ENCODE data around the gene SRR. TPM values are rescaled to one million over a fixed set of nuclear protein-coding genes. Genes with fewer than 3 reads are reported as not detected.

Gene SRR
- total RNA-seq, 1 donor from 2014 or later, result 14.9 TPM

DNA sequence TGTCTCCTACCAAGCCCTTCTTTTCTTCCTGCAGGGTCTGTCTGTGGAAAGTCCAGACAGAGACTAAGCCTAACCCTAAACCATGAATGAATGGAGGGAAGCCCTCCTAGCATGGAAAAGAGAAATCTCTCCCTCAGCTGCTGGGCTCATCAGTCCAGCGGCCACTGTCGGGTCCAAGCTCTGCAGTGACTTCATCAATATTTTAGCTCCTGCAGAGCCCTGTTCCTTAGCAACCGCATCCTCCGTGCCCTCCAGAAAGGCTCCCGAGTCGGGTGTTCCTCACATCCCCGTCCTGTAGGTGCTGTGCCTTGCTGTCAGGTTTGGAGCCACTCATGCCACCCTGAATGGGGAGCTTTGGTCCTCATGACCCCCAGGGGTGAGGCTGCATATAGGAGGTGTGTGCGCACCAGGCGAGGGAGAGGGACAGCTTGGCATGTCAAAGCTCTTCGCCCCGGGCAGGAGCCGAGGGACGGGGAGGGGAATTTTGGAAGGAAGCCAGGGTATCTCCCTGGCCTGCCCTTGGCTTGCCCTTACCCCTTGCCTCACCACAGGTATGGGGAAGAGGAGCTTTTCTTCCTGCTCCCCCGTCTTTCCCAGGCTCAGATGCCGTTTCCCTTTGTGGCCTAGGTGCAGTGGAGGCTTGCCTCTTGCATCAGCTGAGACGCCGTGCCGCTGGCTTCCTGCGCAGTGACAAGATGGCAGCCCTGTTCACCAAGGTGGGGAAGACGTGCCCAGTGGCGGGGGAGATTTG, 57.4 kb downstream of the SRR start:
- no peak overlapping the region for H3K27ac Mint-ChIP-seq
- no peaks in the 10 kb centered on the region for H3K4me1 Mint-ChIP-seq (ENCODE audit: low read depth)
- DNase-seq (ENCODE audit: low spot score), result no peak
- intact Hi-C loops (cut with micrococcal nuclease), result no loop called here
- H3K4me3 Mint-ChIP-seq, result no peak overlapping the region
- H3K27me3 Mint-ChIP-seq (ENCODE audit: insufficient read depth), result no peaks in the 10 kb centered on the region
- peaks cover 1% of the 10 kb centered on the region for H3K36me3 Mint-ChIP-seq (ENCODE audit: low read depth)
- H3K9me3 Mint-ChIP-seq, result no peaks in the 10 kb centered on the region

DNA sequence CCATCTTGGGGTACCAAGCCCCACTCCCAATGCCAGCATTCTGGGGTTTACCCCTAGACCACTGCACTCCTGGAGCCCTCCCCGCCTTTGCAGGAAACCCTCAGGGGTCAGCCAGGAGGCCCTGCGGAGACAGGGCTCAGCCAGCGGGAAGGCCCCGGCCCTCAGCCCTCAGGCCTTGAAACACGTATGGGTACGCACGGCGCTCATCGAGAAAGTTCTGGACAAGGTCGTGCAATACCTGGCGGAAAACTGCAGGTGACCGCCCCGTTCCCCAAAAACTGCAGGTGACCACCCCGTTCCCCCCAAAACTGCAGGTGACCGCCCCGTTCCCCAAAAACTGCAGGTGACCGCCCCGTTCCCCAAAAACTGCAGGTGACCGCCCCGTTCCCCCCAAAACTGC, 58.3 kb downstream of the SRR start:
- Mint-ChIP-seq H3K36me3 (ENCODE audit: low read depth) (peaks cover 3% of the 10 kb centered on the region), H3K4me1 (ENCODE audit: low read depth) (no peaks in the 10 kb centered on the region), H3K27ac (no peak overlapping the region), H3K27me3 (ENCODE audit: insufficient read depth) (no peaks in the 10 kb centered on the region), H3K4me3 (no peak overlapping the region), H3K9me3 (no peaks in the 10 kb centered on the region)
- no peak for DNase-seq (ENCODE audit: low spot score)
- intact Hi-C loops (cut with micrococcal nuclease), result no loop called here

- no peaks in the 10 kb centered on the region for H3K27me3 Mint-ChIP-seq (ENCODE audit: insufficient read depth)
- H3K27ac Mint-ChIP-seq, result no peak overlapping the region
- H3K4me1 Mint-ChIP-seq (ENCODE audit: low read depth), result no peaks in the 10 kb centered on the region
- intact Hi-C loops (cut with micrococcal nuclease), result no loop called here
- H3K9me3 Mint-ChIP-seq, result no peaks in the 10 kb centered on the region
- no peak overlapping the region for H3K4me3 Mint-ChIP-seq
- peaks cover 4% of the 10 kb centered on the region for H3K36me3 Mint-ChIP-seq (ENCODE audit: low read depth)
- no peak for DNase-seq (ENCODE audit: low spot score)
Measured at GRCh38 chr17:2362416-2362815, 58.7 kb downstream of the SRR start.

DNA sequence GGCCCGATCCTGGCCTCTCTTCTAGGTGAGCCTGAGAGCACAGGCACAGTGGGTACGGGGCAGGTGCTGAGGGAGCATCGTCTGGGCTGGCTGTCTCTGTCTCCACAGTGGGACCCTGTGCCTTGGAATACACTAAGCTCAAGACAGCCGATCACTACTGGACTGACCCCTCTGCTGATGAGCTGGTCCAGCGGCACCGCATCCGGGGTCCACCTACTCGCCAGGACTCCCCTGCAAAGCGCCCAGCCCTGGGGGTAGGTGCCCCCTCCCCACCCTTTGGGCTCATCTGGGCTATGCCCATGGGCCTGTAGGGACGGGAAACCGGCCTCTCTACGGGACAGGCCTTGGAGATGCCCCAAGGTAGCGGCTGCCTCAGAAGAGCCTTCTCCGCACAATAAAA, 59.1 kb downstream of the SRR start:
- H3K4me3 Mint-ChIP-seq, result no peak overlapping the region
- no peaks in the 10 kb centered on the region for H3K4me1 Mint-ChIP-seq (ENCODE audit: low read depth)
- intact Hi-C loops (cut with micrococcal nuclease), result no loop called here

GRCh38 chr17:2363318-2363717, 59.6 kb downstream of the SRR start:
- no peak overlapping the region for H3K27ac Mint-ChIP-seq
- H3K9me3 Mint-ChIP-seq, result no peaks in the 10 kb centered on the region
- intact Hi-C loops (cut with micrococcal nuclease), result no loop called here
- H3K4me1 Mint-ChIP-seq (ENCODE audit: low read depth), result no peaks in the 10 kb centered on the region
- no peak overlapping the region for H3K4me3 Mint-ChIP-seq
- DNase-seq (ENCODE audit: low spot score), result no peak
- H3K36me3 Mint-ChIP-seq (ENCODE audit: low read depth), result peaks cover 3% of the 10 kb centered on the region
- no peaks in the 10 kb centered on the region for H3K27me3 Mint-ChIP-seq (ENCODE audit: insufficient read depth)

More for the DNA sequence above, 59.1 kb downstream of the SRR start:
- H3K9me3 Mint-ChIP-seq, result no peaks in the 10 kb centered on the region
- peaks cover 3% of the 10 kb centered on the region for H3K36me3 Mint-ChIP-seq (ENCODE audit: low read depth)
- no peak for DNase-seq (ENCODE audit: low spot score)
- H3K27me3 Mint-ChIP-seq (ENCODE audit: insufficient read depth), result no peaks in the 10 kb centered on the region
- no peak overlapping the region for H3K27ac Mint-ChIP-seq

- intact Hi-C loops (cut with micrococcal nuclease), result no loop called here
- Mint-ChIP-seq H3K9me3 (no peaks in the 10 kb centered on the region), H3K36me3 (ENCODE audit: low read depth) (peaks cover 3% of the 10 kb centered on the region), H3K27ac (no peak overlapping the region), H3K4me1 (ENCODE audit: low read depth) (no peaks in the 10 kb centered on the region), H3K4me3 (no peak overlapping the region), H3K27me3 (ENCODE audit: insufficient read depth) (no peaks in the 10 kb centered on the region)
- DNase-seq (ENCODE audit: low spot score), result no peak
Measured at GRCh38 chr17:2363851-2364762, 60.4 kb downstream of the SRR start.

DNA sequence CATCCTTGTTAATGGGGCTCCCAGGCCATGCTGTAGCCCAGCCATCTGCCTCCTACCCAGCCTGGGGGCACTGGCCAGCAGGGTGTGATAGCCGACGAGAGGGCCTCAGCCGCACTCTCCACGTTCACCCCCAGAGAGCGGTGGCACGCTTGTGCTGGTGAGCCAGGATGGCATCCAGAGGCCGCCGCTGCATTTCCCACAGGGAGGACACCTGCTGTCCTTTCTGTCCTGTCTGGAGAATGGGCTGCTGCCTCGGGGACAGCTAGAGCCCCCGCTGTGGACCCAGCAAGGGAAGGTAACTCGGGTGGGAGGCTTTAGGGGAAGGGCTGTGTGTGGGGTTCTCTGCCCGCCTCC, 61.0 kb downstream of the SRR start:
- no peak overlapping the region for H3K27ac Mint-ChIP-seq
- H3K36me3 Mint-ChIP-seq (ENCODE audit: low read depth), result peaks cover 3% of the 10 kb centered on the region
- no peaks in the 10 kb centered on the region for H3K9me3 Mint-ChIP-seq
- no peaks in the 10 kb centered on the region for H3K4me1 Mint-ChIP-seq (ENCODE audit: low read depth)
- H3K4me3 Mint-ChIP-seq, result no peak overlapping the region
- no peak for DNase-seq (ENCODE audit: low spot score)
- intact Hi-C loops (cut with micrococcal nuclease), result no loop called here
- H3K27me3 Mint-ChIP-seq (ENCODE audit: insufficient read depth), result no peaks in the 10 kb centered on the region

GRCh38 chr17:2365132-2365531, 61.4 kb downstream of the SRR start:
- Mint-ChIP-seq H3K36me3 (ENCODE audit: low read depth) (peaks cover 3% of the 10 kb centered on the region), H3K27me3 (ENCODE audit: insufficient read depth) (no peaks in the 10 kb centered on the region), H3K4me3 (no peak overlapping the region), H3K4me1 (ENCODE audit: low read depth) (no peaks in the 10 kb centered on the region), H3K27ac (no peak overlapping the region), H3K9me3 (no peaks in the 10 kb centered on the region)
- no peak for DNase-seq (ENCODE audit: low spot score)
- intact Hi-C loops (cut with micrococcal nuclease), result no loop called here

DNA sequence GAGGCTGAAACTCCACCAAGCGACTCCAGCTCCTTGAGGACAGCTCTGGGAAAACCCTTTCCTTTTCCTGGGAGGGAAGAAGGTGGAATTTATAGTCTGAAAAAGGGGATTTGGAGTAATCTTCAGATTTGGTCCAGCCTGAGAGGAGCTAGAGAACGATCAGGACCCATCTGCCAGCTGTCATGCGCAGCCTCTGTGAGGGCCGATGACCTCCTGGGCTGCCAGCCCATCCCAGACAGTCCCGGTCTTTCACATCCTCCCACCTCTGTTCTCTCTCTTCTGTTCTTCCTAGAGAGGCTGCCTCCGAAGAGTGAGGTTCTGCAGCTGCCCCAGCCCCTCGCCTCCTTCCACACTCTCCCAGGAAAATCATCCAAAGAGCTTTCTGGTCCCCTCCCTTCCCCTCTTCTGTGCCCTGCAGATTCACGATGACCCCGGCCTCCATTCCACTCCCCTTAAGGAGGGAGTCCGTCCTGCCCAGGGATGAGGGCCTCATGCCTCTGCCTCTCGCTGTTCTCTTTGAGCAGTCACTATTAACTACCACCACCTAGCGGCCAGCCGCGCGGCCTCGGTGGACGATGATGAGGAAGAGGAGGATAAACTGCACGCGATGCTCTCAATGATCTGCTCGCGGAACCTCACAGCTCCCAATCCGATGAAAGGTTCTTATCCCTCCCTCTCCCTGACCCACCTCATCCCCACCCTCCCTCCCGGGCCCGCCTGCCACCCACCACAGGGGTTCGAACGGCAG, 63.2 kb downstream of the SRR start:
- no peak overlapping the region for H3K27ac Mint-ChIP-seq
- no peaks in the 10 kb centered on the region for H3K27me3 Mint-ChIP-seq (ENCODE audit: insufficient read depth)
- DNase-seq (ENCODE audit: low spot score), result no peak
- H3K9me3 Mint-ChIP-seq, result no peaks in the 10 kb centered on the region
- intact Hi-C loops (cut with micrococcal nuclease), result no loop called here
- H3K4me1 Mint-ChIP-seq (ENCODE audit: low read depth), result no peaks in the 10 kb centered on the region
- no peak overlapping the region for H3K4me3 Mint-ChIP-seq
- H3K36me3 Mint-ChIP-seq (ENCODE audit: low read depth), result peaks cover 3% of the 10 kb centered on the region

DNA sequence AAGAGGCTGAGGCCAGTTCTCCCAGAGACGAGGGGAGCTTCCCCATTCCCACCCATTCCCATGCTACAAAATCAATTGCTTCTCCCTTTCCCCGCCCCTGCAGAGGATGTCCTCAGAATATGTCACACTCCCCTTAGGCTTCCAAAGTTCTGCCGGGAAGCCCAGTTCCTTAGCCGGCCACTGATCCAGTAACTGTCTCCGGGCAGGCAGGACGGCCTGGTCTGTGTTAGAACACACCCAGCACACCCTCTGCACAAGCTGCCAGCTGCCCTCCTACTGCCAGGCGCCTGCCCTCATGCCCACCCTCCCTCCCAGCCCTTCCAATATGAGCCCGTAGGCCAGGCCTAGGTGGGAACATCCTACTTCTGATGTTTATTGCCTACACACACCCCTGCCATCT, 64.6 kb downstream of the SRR start:
- H3K36me3 Mint-ChIP-seq (ENCODE audit: low read depth), result peaks cover 3% of the 10 kb centered on the region
- no peaks in the 10 kb centered on the region for H3K27me3 Mint-ChIP-seq (ENCODE audit: insufficient read depth)
- no peaks in the 10 kb centered on the region for H3K4me1 Mint-ChIP-seq (ENCODE audit: low read depth)
- no peak overlapping the region for H3K4me3 Mint-ChIP-seq
- DNase-seq (ENCODE audit: low spot score), result no peak
- H3K27ac Mint-ChIP-seq, result no peak overlapping the region
- H3K9me3 Mint-ChIP-seq, result no peaks in the 10 kb centered on the region
- intact Hi-C loops (cut with micrococcal nuclease), result no loop called here

DNA sequence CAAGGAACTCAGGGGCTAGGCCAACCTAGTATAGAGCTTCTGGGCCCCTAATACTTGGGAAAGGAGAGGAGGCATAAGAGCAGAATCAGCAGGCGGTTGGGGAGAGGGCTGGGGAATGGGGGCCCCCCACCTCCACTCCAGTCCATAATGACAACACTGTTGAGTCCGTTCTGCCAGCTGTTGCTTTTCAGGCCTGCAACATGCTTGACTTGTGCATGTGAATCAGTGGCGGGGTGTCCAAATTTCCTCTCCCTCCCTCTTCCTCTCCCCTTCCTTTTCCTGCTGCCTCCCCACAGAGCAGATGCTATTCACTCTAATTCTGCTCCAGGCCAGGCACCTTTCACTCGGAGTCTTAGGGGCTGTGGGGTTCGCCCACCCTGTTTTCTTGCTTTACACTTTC, 65.3 kb downstream of the SRR start:
- Mint-ChIP-seq H3K27ac (no peak overlapping the region), H3K27me3 (ENCODE audit: insufficient read depth) (no peaks in the 10 kb centered on the region), H3K4me1 (ENCODE audit: low read depth) (no peaks in the 10 kb centered on the region), H3K36me3 (ENCODE audit: low read depth) (peaks cover 3% of the 10 kb centered on the region), H3K9me3 (no peaks in the 10 kb centered on the region), H3K4me3 (no peak overlapping the region)
- no peak for DNase-seq (ENCODE audit: low spot score)
- intact Hi-C loops (cut with micrococcal nuclease), result no loop called here

DNA sequence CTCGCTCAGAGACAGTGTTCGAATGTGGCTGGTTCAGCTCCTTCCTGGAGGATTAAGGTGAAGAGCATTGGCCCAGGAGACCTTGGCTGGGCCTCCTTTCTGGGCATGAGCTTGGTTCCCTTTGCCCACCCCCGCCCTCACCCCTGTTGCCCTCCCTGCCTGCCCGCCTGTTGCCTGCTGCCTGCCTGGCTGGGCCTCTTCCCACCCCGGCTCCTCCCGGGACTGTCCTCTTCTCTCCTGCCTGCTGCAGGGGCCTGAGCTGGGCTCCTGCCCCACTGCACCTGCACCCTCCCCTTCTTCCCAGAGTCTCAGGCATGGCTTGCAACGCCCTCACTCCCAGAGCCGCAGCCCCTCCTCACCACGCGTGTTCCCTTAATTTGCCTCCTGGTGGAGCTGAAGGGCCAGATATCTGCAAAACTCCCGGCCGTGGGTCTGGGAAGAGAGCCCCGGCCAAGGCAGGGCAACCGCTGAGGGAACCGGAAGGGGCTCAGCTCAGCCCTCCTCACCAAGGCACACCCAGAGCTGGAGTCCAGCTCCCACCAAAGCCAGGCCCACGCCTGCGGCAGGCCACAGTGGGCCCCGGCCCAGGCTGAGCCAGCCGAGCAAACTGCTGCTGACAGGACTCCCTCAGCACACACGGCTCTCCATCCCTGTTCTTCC, 65.9 kb downstream of the SRR start:
- Mint-ChIP-seq H3K4me1 (ENCODE audit: low read depth) (no peaks in the 10 kb centered on the region), H3K9me3 (no peaks in the 10 kb centered on the region), H3K4me3 (no peak overlapping the region), H3K27me3 (ENCODE audit: insufficient read depth) (no peaks in the 10 kb centered on the region), H3K27ac (no peak overlapping the region), H3K36me3 (ENCODE audit: low read depth) (peaks cover 3% of the 10 kb centered on the region)
- intact Hi-C loops (cut with micrococcal nuclease), result no loop called here
- DNase-seq (ENCODE audit: low spot score), result no peak
